Stimulated activated CD4-positive, alpha-beta T cell treated with anti-CD3 and anti-CD28 coated beads, TNF-alpha, amount 100 ng/mL, for 1 hour (primary cell): ENCODE data around the gene GSG1.
"Not testable (repeated sequence)": the region's sequence is repeated elsewhere in the genome, so short reads cannot be mapped to it uniquely, and the experiment has no call there.

Source experiments
- DNase-seq, 3 donors: peaks; one replicate each; pipeline ENCODE4 v3.0.0-alpha.2; 2020; ENCODE audit warnings: low read depth in 3 of 3, low spot score in 1 of 3

Gene GSG1

DNA sequence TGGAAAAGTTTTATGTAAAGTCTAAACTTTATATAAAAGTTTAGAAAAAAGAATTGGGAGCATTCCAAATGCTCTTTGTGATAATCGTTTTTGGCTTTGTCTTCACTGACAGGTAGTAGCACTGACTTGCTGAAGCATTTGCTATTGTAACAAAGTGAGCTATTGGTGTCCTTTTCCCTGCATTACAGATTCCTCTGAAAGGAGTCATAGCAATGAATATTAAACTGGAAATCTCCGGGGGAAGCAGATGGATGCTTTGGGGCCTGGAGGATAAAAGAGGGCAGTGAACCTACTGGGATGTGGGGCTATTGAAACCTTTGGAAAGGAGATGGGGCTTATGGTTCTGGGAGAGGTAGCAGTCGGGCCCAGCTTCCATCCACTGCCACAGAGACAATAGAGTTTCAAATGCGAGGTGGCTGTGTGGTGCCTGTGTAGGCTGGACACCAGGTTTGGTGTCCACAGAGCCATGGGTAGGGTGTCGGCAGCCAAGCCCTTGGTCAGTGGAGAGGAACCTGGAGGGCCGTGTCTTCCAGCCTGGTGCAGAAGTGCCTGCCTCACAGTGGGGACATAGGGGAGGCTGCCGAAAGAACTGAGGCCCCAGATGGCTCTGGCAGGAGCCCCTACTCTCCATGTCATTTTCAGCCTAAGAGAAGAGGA is 10.1 kb downstream of the GSG1 start:
- DNase-seq: no peak

DNA sequence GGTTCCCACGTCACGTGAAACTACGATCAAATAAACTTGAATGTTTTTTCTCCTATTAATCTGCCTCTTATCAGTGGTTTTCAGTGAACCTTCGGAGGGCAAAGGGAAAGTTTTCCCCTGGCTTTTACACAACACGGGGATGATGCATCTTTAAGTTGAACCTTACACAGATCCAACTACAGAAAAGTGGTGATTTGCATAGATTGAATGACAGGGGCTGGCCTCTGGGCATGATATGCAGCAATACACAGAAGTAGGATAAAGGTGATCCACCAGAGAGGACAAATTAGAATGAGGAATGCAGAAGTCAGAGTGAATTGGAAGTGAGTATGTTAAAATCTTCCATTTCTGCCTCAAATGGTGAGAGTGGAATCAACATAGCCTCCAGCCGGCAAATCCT is 11.6 kb downstream of the GSG1 start:
- no peak for DNase-seq

DNA sequence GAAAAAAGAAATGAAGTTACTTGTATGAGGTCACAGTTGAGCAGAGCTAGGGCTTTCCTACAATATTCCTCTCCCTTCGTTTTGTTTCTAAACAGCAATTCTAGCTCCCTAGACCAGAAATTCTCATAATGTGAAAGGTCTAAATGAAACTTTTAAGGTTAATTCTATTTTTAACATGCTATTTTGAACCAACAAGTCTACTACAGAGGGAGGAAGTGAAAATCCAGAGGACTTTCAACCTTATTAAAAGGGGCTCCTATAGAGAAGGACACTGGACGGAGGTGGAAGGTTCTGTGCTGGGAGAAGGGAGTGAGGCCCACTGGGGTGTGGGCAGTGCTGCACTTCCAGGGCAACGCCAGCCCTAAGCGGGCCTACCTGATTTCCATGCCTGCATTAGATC is 13.4 kb downstream of the GSG1 start:
- no peak for DNase-seq

DNA sequence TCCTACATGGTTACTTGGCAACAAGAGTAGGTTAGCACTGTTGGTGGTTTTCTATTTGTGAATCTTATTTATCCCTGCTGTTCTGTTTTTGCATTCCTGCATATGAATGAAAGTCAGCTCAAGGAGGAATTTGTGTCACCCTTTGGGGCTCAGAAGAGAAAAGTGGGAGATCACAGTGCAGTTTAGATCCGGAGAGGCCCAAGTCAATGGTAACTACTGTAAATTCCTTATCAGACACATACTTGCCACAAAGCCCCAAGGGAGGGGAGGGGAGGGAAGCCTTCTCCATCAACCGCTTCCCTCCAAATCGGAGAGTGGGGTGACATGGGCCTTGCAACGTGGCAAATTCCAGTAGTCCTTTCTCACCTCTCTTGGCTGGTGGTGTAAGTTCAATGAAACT is 15.0 kb downstream of the GSG1 start:
- no peak for DNase-seq

DNA sequence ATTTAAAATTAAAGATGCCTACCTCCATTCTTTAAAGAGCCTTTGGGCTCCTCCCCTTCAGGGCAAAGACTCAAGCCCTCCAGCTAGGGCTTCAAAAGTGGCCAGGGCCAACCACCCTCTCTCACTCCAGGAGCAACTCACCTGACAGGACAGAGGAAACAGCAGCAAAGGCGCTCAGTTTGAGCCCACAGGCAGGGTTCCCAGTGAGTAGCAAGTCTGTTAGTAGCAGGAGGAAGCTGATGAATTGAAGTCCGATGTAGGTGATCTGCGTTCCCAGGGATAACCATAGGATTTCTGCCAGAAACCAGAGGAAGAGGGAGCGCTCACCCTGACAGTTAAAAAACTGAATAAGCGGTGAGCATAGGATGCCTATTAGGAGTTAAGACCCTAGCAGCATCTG is 15.7 kb downstream of the GSG1 start:
- no peak for DNase-seq

DNA sequence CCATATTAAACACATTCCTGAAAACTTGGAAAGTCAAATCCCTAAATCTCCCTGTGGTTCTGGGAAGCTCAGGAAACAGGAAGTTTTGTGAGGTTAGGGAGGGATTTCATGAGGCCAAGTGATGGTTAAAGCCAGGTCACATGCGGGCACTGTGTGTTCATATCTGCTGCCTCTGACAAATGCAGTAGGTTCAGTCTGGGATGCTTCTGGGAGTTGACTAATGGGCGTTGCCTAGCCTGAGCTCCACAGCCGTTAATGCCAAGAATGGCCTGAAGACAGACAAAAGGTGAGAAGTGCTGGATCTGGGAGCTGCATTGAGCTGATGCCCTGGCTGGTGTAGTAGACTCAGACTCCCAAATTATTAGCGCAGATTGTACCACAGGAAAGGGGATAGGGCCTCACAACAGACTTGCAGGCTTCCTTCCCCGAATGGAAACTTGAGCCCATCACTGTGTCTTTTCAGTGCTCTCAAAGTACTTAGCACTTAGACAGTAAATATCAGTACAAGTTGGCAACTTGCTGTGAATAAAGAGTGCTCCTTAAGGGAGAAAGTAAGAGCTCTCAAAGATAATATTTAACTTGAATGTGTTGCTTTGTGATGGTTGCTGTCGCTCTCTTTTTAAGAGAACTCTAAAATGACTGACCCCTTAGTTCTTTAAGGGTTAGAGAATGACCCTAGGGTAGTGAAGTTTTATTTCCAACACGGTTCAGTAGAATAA is 17.3 kb downstream of the GSG1 start:
- no peak for DNase-seq

DNA sequence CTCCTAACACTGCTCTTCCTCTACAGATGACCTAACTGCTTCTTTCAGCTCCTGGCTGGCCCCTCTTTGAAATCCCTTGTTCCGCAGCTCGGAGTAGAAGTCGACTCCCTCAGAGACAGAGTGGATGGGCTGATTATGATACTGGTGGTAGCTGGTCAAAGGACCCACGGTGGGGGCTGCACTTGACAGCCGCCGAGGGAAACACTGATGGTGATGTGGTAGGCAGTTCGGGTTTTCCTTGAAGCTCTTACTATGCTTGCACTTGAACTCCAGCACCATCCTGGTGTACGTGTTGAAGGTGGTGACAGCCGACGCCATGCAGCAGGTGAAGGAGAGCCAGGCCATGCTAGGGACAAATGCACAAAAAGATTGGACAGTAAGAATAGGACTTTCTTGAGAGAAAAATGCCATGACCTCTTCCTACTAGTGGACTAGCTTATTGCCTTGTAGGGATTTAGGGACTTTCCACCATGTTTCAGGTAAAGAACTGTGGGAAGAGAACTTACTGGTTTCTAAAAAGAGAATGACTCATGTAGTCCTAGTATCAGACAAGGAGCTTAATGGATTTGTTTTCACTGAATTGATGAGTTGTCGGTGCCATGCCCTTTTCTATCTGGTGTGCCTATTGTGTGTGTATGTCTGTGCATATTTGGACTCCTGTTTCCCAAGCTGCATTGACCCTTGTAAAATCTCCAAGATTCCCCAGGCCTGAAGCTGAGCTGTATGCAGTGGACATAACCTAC is 18.4 kb downstream of the GSG1 start:
- DNase-seq: no peak

DNA sequence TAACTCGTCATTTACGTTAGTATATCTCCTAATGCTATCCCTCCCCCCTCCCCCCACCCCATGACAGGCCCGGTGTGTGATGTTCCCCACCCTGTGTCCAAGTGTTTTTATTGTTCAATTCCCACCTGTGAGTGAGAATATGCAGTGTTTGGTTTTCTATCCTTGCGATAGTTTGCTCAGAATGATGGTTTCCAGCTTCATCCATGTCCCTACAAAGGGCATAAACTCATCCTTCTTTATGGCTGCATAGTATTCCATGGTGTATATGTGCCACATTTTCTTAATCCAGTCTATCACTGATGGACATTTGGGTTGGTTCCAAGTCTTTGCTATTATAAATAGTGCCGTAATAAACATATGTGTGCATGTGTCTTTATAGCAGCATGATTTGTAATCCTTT is 19.8 kb downstream of the GSG1 start:
- not testable (repeated sequence) for DNase-seq

DNA sequence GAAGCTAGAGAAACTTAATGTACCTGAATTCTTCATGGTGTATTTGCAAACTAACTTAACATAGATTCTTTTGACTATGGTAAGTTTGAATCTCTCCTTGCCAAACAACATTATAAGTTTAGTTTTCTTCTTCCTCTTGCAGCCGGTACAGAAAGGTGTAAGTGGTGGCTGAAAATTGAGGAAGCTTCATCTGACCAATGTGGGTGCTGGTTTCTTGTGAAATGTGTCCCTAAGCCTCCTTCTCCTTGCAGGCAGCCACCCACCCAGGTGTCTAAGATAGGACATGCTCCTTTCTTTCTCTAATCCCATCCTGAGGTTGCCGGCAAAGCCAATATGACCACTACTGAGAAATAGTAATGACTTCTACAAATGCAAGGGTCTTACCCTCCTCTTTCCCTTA is 20.6 kb downstream of the GSG1 start:
- DNase-seq: no peak

DNA sequence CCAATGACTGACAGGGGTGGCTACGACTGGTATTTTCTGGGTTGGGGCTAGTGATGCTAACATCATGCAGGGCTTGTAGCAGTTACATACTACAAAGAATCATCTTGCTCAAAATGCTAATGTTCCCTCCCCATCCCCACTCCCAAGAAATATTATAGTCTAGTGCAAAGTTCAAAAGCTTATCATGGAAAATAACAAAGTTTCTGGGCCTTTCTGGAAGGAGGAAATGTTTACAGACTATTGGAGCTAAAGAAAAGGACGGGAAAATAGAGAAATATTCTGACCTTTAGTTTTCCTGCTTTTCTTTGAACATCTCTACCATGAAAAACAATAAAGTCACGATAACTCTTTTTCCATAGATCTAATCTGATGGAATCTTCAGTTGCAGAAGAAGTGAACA is 23.2 kb downstream of the GSG1 start:
- DNase-seq: no peak

DNA sequence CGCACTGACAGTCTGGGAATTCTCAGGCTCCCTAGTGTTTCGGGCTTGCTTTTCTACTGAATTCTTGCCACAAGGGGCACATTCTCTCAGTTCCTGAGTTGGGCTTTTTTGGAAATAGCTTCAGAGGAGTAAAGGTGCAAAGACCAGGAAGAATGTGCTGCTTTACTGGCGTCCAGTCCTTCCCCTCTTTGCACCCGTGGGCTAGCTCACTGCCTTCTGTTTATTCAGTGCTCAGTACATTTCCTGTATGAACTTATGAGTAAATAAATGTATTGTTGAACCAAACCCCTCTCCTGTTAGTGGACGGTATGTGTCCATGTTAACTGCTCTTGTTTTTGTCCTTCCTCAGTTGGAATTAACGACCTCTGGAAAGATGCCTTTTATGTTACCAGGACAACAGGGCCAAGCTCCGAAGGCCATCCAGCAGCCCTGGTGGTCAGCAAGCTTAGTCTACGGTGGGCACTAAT is 24.0 kb downstream of the GSG1 start:
- no peak for DNase-seq

DNA sequence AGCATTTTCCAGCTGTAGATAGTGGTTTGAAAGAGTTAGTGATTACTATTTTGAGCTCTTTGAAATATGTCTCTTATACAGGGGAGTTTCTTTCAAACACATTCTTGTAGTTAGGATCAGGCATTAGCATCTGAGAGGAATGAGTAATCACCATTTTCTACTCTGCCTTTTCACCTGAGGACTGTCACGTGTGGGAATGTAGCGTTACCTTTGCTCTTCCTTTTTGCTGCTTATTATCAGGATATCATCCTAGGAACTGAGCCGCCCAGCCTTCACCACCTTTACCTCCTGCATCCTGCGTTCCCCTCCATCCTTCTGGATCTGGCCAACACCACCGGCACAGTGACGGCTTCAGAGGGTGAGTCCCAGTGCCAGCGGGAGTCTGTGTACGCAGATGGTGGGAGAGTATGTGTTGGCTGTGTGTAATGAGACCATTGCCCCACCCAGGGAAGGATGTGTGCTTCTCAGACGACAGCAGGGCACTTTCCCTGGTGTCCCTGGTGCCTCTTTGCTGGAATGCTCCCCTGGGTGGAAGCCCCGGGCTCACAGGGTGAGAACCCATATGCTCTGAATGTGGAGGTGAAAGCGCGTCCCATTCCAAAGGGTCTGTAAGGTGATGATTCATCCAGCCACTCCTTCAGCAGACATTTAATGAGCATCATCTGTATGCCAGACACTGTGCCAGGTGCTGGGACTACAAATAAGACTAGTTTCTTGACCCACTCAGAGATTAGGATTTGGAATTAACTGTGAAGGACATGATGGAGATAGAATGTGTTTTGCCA is 27.5 kb downstream of the GSG1 start:
- DNase-seq: no peak

DNA sequence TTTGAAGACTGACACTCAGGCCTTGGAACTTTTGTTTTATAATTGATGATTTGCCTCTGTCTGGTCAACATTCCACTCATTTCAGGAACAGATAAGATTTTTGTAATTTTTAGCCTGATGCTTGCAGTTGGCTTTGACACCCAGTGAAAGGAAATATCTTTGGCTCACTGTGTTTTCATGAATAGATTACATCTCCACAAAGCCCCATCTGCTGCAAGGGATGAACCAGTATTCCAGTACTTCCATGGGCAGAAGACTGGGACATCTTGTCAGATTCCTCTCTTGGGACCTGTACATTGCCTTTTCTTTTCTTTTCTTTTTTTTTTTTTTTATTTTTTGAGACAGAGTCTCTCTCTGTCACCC is 28.4 kb downstream of the GSG1 start:
- no peak for DNase-seq

DNA sequence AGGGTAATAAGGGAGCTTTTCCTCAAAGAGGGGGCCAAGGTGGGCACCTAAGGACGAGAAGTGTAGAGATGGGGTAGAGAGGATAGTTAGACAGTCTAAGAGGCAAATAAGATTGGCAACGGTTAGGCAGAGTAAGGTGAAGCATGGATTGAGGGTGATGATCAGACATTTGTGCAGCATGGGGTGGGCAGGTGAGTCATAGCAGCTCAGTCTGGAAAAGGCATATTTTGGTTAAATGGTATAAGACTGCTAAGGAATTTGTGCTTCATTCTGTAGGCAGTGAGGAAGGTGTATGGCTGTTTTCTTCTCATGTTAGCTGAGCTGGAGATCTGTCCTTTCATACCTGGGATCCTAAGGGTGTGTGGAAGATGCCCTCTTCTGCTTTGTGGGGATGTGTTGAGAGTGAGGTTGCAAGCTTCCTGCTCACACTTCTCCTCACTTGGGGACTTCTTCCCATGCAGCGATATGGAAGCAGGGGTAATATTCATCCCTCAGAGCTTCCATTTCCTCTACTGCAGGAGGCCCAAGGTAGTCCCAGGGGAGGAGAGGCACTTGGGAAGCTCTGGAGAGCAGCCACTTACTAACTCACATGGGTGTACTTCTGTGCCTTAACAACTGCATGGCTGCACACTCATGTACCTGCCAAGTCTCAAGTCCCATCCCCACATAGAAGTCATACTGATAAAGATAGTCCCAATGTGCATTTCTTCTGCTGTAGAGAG is 28.9 kb downstream of the GSG1 start:
- no peak for DNase-seq

DNA sequence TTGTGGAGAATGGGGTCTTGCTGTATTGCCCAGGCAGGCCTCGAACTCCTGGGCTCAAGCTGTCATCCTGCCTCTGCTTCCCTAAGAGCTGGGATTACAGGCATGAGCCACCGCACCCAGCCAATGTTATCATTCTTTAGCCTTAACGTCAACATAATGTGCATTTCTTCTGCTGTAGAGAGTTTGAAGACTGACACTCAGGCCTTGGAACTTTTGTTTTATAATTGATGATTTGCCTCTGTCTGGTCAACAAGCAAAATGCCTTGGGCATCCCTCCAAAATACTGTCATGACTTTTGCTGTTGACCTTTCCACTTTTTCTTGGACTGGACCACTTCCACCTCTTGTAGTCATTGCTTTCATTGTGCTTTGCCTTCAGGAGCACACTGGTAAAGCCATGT is 30.3 kb downstream of the GSG1 start:
- DNase-seq: no peak

DNA sequence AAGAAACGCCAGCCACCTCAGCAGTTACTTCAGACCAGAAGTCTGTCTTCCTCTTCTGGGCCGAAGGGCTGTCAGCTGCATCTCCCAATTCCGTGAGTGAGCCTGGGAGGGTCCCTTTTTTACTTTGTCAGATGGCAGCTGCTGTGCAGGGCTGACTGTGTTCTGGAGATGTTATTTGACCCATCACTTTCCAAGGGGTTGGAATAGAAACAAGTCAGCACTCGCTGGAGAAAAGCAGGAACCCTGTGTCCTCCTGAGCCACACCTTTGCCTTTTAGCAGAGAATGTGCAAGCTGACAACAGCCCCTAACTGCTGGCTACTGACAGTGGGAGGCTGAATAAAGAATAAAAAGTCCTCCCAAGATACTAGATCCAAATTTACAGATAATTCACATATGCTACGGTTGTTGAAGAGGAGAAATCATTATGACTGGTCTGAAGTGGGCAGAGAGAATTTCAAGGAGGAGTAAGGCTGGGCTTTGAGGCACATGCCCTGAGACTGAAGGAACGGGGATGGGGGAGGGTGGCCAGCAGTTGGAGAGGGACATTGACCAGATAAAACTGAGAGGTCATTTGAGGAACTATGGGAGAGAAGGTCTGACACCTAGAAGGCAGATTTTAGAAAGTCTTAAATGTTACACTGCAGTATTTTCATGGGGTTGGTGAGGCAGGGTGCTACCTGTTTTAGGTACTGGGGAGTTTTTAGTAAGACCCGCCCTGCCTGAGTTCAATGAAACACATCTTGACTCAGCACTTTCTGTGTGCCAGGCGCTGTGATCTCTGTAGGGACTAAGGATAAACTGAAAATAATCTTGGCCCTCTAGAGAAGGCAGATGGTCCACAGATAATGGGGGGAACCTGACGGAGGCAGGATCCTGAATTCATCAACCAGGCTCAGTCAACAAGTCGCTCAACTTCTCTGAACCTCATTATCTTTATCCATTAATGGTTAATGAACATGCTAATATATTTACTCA is 31.9 kb downstream of the GSG1 start:
- no peak for DNase-seq

DNA sequence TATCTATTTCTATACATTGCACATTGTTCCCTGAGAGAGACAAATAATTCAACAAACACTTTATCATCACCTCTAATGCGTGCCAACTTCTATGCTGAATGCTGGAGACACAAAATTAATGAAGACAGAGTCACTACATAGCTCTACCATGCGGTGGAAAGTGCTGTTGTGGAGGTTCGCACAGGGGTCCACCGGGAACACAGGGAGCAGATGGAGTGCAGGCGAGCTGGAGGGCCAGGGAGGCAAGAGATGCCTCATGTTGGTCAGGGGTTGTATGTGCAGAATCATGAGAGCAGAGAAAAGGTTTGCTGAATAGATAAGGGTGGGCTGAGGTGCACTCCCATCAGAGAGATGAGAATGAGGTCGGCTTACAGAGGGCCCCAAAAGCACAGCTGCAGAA is 34.1 kb downstream of the GSG1 start:
- no peak for DNase-seq

DNA sequence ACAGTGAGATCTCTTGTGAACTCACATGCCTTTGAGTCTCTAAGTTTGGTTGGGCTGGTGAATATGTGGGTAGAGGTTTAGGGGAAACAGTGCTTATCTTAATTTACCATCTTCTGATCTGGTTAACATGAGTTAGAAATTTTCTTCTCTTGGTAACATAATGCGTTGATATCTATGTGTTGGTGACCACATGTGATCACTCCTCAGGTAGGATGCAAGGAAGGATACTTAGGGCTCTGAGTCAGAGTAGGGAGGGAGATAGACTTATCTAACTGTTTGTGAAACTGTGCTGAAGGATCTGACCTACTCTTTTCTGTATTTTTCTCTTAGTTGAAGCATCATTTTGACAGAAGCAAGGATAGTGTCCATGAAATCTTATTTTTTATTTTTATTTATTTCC is 36.1 kb downstream of the GSG1 start:
- DNase-seq: no peak

DNA sequence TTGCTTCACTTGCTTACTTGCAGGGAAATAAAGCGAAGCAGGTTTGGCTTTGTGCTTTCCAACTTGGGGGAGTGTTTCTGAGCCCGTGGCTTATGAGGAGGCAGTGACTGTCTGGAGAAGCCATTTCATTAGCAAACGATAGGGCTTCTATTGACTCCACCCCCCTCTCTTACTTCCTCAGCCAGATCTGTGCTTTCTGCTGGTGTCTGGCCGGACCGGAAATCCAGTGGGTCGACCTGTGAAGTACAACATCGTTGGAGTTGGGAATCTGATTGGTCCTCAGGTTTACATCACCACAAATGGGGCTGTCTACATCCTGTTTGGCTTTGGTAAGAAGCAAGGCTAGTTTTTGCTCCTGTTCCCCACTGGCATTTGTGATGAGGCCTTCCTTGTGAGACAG is 37.0 kb downstream of the GSG1 start:
- no peak for DNase-seq

DNA sequence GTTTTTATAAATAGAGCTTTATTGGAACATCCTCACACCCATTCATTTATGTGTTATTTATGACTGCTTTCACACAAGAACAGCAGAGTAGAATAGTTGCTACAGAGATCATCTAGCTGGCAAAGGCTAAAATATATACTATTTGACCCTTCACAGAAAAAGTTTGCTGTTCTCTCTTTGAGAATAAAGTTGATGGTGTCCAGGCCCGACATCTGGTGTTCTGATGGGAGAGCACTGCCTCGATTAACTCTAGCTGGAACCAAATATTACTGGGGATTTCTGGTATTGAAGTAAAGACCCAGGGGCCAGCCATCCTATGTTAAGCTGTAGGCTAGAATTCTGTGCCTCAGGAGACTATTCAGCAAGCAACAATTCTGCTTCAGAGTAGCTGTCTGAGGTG is 37.5 kb downstream of the GSG1 start:
- no peak for DNase-seq
